K562 (cell line): ENCODE measurements around the gene SSBP2. TPM values are rescaled to one million over a fixed set of nuclear protein-coding genes. Genes with fewer than 3 reads are reported as not detected.

ENCODE experiments used
- ATAC-seq: fragments of 200-7000 bp; cut with Tn5 transposase; 3 replicates; pipeline ENCODE4 v1.9.1; 2020; ENCODE audit warnings: moderate library complexity
- BruUV-seq: library from RNA; stranded (reverse); fragments of 400-500 nt; replicated peaks from 2 replicates; lab custom pipeline; 2021; lab: Mats Ljungman, UMichigan
- CTCF ChIA-PET: fragments of 300-600 bp; formaldehyde crosslinking; extraction: SDS; loops from one replicate; lab custom pipeline; 2021; ENCODE audit warnings: low intra/inter-chr PET ratio; lab: Yijun Ruan, JAX
- POLR2A ChIA-PET: fragments of 300-600, 350-650 bp; sonication (Branson Sonifier 250); formaldehyde crosslinking; extraction: SDS; loops from one replicate; lab custom pipeline; 2021; ENCODE audit warnings: antibody characterized with exemption, inconsistent platforms; lab: Yijun Ruan, JAX
- DNase-seq, 4 experiments: peaks; one replicate each; pipeline versions ENCODE4 v3.0.0 to v3.0.0-alpha.2; 2011 to 2018; ENCODE audit warnings: low spot score in 3 of 4, mixed read lengths in 3 of 4; ENCODE audit errors: extremely low read depth in 1 of 4
- FAIRE-seq: peaks from 2 replicates; lab custom pipeline; 2011; peaks lifted over from hg19 to GRCh38; lab: Jason Lieb, UNC
- H2AFZ ChIP-seq: 2 replicates; pipeline ENCODE4 v1.6.0; 2011; ENCODE audit warnings: low read depth, low read length, control low read depth, inconsistent platforms
- H3K27ac ChIP-seq: fragments of 200-600 bp; 3 replicates; pipeline ENCODE4 v1.8.0; 2011; ENCODE audit warnings: low read depth, mild to moderate bottlenecking, control low read depth, inconsistent platforms, low read length, moderate library complexity, mixed read lengths; ENCODE audit errors: extremely low read depth
- H3K27me3 ChIP-seq, 2 experiments: fragments of 300-600 bp in 1 of 2; 2 replicates in 1 of 2; 3 replicates in 1 of 2; pipeline versions ENCODE4 v1.6.0 to v1.8.0; 2011; ENCODE audit warnings: inconsistent platforms in 2 of 2, low read length in 2 of 2, mild to moderate bottlenecking in 1 of 2, mixed read lengths in 1 of 2, moderate library complexity in 1 of 2; ENCODE audit not compliant: control insufficient read depth in 2 of 2, insufficient read depth in 2 of 2
- H3K36me3 ChIP-seq: fragments of 300-600 bp; 3 replicates; pipeline ENCODE4 v1.8.0; 2011; ENCODE audit warnings: mild to moderate bottlenecking, low read length, inconsistent platforms; ENCODE audit not compliant: control insufficient read depth, insufficient read depth
- H3K4me1 ChIP-seq, 2 experiments: fragments of 200-600 bp in 1 of 2; replicated peaks in 1 of 2; 2 replicates in 1 of 2; 3 replicates in 1 of 2; pipeline versions ENCODE4 v1.5.1 to v1.8.0; 2011; ENCODE audit warnings: inconsistent platforms in 2 of 2, low read length in 2 of 2, mild to moderate bottlenecking in 1 of 2, mixed read lengths in 1 of 2, moderate library complexity in 1 of 2; ENCODE audit not compliant: control insufficient read depth in 2 of 2, insufficient read depth in 2 of 2
- H3K4me2 ChIP-seq: 2 replicates; pipeline ENCODE4 v1.6.1; 2011; ENCODE audit warnings: low read length, control low read depth, inconsistent platforms, mixed read lengths; ENCODE audit not compliant: insufficient read depth
- H3K4me3 ChIP-seq: fragments of 200-600 bp; sonication (generic), shearing (Covaris generic); 2 replicates; pipeline ENCODE4 v1.5.1; 2016; ENCODE audit warnings: control low read depth, inconsistent platforms
- H3K79me2 ChIP-seq: fragments of 200-600 bp; 3 replicates; pipeline ENCODE4 v1.8.0; 2011; ENCODE audit warnings: low read length, inconsistent platforms; ENCODE audit not compliant: control insufficient read depth, insufficient read depth
- H3K9ac ChIP-seq, 2 experiments: 2 replicates each; pipeline versions ENCODE4 v1.6.0 to v1.6.1; 2011; ENCODE audit warnings: low read depth in 2 of 2, low read length in 2 of 2, control low read depth in 1 of 2, inconsistent platforms in 1 of 2, mild to moderate bottlenecking in 1 of 2, mixed read lengths in 1 of 2; ENCODE audit not compliant: insufficient read depth in 1 of 2
- H3K9me1 ChIP-seq: one replicate; pipeline ENCODE4 v1.6.0; 2011; ENCODE audit warnings: inconsistent platforms, mild to moderate bottlenecking, low read length, moderate library complexity; ENCODE audit not compliant: control insufficient read depth, insufficient read depth
- H3K9me3 ChIP-seq: replicated peaks from 2 replicates; pipeline ENCODE4 v1.5.1; 2011; ENCODE audit warnings: low read depth, low read length, inconsistent platforms; ENCODE audit not compliant: control insufficient read depth, insufficient read depth
- H4K20me1 ChIP-seq: replicated peaks from 2 replicates; pipeline ENCODE4 v1.6.1; 2011; ENCODE audit warnings: low read length, inconsistent platforms, mixed read lengths; ENCODE audit not compliant: control insufficient read depth, insufficient read depth
- CHCHD3 ChIP-seq: fragments of 250-450 bp; sonication (Bioruptor Pico); IDR thresholded peaks from 2 replicates; pipeline ENCODE4 v2.1.2; 2022; ENCODE audit warnings: mild to moderate bottlenecking
- CTCF ChIP-seq, 3 experiments: IDR thresholded peaks in 2 of 3; conservative IDR thresholded peaks in 1 of 3; 2 replicates each; pipeline ENCODE4 v1.5.1; 2011 to 2012; ENCODE audit warnings: low read length in 3 of 3, mild to moderate bottlenecking in 3 of 3, control low read depth in 2 of 3, improper control_type of control experiment in 1 of 3, inconsistent platforms in 1 of 3, low read depth in 1 of 3, mixed read lengths in 1 of 3, moderate library complexity in 1 of 3; ENCODE audit not compliant: insufficient read depth in 2 of 3
- DEAF1 ChIP-seq: fragments of 450-650 bp; formaldehyde crosslinking; IDR thresholded peaks from 2 replicates; pipeline ENCODE4 v1.4.0; 2020; ENCODE audit warnings: mild to moderate bottlenecking, moderate library complexity
- ELF4 ChIP-seq: fragments of 450-650 bp; formaldehyde crosslinking; IDR thresholded peaks from 2 replicates; pipeline ENCODE4 v1.4.0; 2022; ENCODE audit warnings: missing genetic modification characterization
- POLR2H ChIP-seq: IDR thresholded peaks from 2 replicates; pipeline ENCODE4 v1.6.1; 2016; ENCODE audit warnings: missing genetic modification characterization, low read depth, mild to moderate bottlenecking, control low read depth, missing compliant biosample characterization, moderate library complexity
- RAD21 ChIP-seq, 2 experiments: fragments of 250-450 bp in 1 of 2; fragments of 450-650 bp in 1 of 2; sonication (Bioruptor Pico) in 1 of 2; formaldehyde crosslinking in 1 of 2; IDR thresholded peaks in 1 of 2; conservative IDR thresholded peaks in 1 of 2; 2 replicates each; pipeline versions ENCODE4 v1.4.0 to v1.8.0; 2020 to 2022; ENCODE audit warnings: mild to moderate bottlenecking in 2 of 2, moderate library complexity in 1 of 2
- REST ChIP-seq, 2 experiments: fragments of 450-650 bp; formaldehyde crosslinking in 1 of 2; IDR thresholded peaks; 2 replicates each; pipeline versions ENCODE4 v1.4.0 to v1.6.1; 2014 to 2020; ENCODE audit warnings: mild to moderate bottlenecking in 2 of 2, borderline replicate concordance in 1 of 2, low read depth in 1 of 2
- SMC3 ChIP-seq: conservative IDR thresholded peaks from 2 replicates; pipeline ENCODE4 v1.6.1; 2011; ENCODE audit warnings: low read depth, low read length, improper control_type of control experiment; ENCODE audit not compliant: insufficient read depth
- ZNF384 ChIP-seq: IDR thresholded peaks from 2 replicates; pipeline ENCODE4 v1.6.1; 2012; ENCODE audit warnings: low read depth, low read length, improper control_type of control experiment
- WGBS: fragments of 100-300 bp; shearing (Covaris generic); methylation state at CpG from one replicate; pipeline ENCODE4 v1.1.6; 2016; ENCODE audit warnings: low coverage, mixed read lengths; ENCODE audit not compliant: insufficient coverage; ENCODE audit errors: missing lambda C conversion rate; 5-methylcytosine and 5-hydroxymethylcytosine counted together
- in situ Hi-C: fragments of 300-500 bp; cut with MboI; formaldehyde crosslinking; loops from 4 replicates; pipeline ENCODE4 v1.15.0; 2018; ENCODE audit warnings: inconsistent platforms, mixed read lengths
- intact Hi-C: fragments of 100-400 bp; cut with micrococcal nuclease; formaldehyde crosslinking; loops from 2 replicates; pipeline ENCODE4 v1.14.2; 2022
- polyA plus RNA-seq, 8 experiments: library from polyadenylated mRNA; depleted of rRNA in 4 of 8; stranded (reverse) in 5 of 8; unstranded in 3 of 8; fragments of >200 nt; fragmentation: Nextera tagmentation in 2 of 8; fragmentation: Illumina TruSeq in 1 of 8; extraction: Ambion mirVana in 2 of 8; extraction: Trizol in 1 of 8; gene quantifications; 2 replicates each; pipeline versions ENCODE4 v1.2.1 to v1.2.3, GENCODE V29; 2011 to 2014; ENCODE audit warnings: inconsistent platforms in 1 of 8, missing spikeins in 1 of 8
- total RNA-seq, 7 experiments: library from RNA; depleted of rRNA in 6 of 7; stranded (reverse); fragments of >200 nt in 6 of 7; fragmentation: Illumina TruSeq in 2 of 7; extraction: Trizol in 2 of 7; gene quantifications; 2 replicates each; pipeline versions ENCODE4 v1.2.1 to v1.2.3, GENCODE V29; 2011 to 2021; ENCODE audit warnings: low replicate concordance in 1 of 7

The SSBP2 gene
- total and polyA plus RNA-seq, 9 of the 15 experiments (the other 6 are each of a cell fraction or from before 2014, with no cell fraction given), result 22.3 to 133 (median 42.1) TPM

- CTCF ChIA-PET, result interaction anchor here (1.4 to 2.2 kb wide), 2 partner anchors 740 to 800 kb away, joined by 7 to 11 read pairs; no protein-coding TSS in a partner anchor
- peak; percentile 46 to 66 (median 47); a peak in 4 of 6 replicates for TF ChIP-seq CTCF (IDR thresholded peaks at IDR 0.05 in 2 of 3, conservative IDR thresholded peaks at IDR 0.05 in 1 of 3; ENCODE audit: insufficient read depth in 2 of 3, low read depth in 1 of 3, low read length in 3 of 3)
- no peak for TF ChIP-seq CHCHD3 (CRISPR knock-in tag)
- 0 out of 2 replicates have a peak, but pooled peaks have one; percentile 21 for TF ChIP-seq SMC3
- peak; percentile 49; the same call in 1 of the 2 replicates for TF ChIP-seq REST (IDR thresholded peaks at IDR 0.05; ENCODE audit: borderline replicate concordance)
- no peak for TF ChIP-seq REST (CRISPR knock-in tag; IDR thresholded peaks at IDR 0.05; ENCODE audit: low read depth)
- TF ChIP-seq ELF4 (CRISPR knock-in tag), result no peak
- peak; percentile 66 to 70 for TF ChIP-seq RAD21 (CRISPR knock-in tag; conservative IDR thresholded peaks at IDR 0.05 in 1 of 2, IDR thresholded peaks at IDR 0.05 in 1 of 2)
- TF ChIP-seq POLR2H (tag), result 0 out of 2 replicates have a peak, but pooled peaks have one; percentile 1
- peak; percentile 92 for TF ChIP-seq ZNF384
- peak; percentile 33; the same call in 1 of the 2 replicates for TF ChIP-seq DEAF1
- Histone ChIP-seq H3K4me3 (no peak overlapping the region), H3K27me3 (no peaks in the 10 kb centered on the region), H3K9me3 (no peaks in the 10 kb centered on the region), H3K27ac (no peak overlapping the region), H3K4me1 (peaks cover 0 to 3% of the 10 kb centered on the region in 2 experiments; a peak in 3 of 5 replicates), H3K79me2 (no peaks in the 10 kb centered on the region), H3K9ac (no peak overlapping the region), H4K20me1 (no peaks in the 10 kb centered on the region), H2AFZ (no peak overlapping the region), H3K9me1 (no peaks in the 10 kb centered on the region), H3K4me2 (no peak overlapping the region), H3K36me3 (no peaks in the 10 kb centered on the region)
- intact Hi-C loops, result loop anchor here (1.0 to 10.0 kb wide), 6 partner anchors 79 to 802 kb away; partner anchors contain the start of gene SSBP2
- 7% methylated on average over 2 of the region's 2 CpGs for WGBS
- DNase-seq (peak; percentile 16 to 28 (median 19)), FAIRE-seq (peak; percentile 63), ATAC-seq (peak; percentile 78)
- BruUV-seq, result no TSS peak
- in situ Hi-C loops, result loop anchor here (10.0 kb wide), 1 partner anchor 419 kb away; no protein-coding TSS in a partner anchor
- POLR2A ChIA-PET, result no interaction called here
Measured at GRCh38 chr5:81425569-81425968, 325.3 kb downstream of the SSBP2 start.
